ENCODE results near the gene EEIG2.
A peak's percentile ranks its signal among the peaks of the same experiment; 100 is the strongest.

Gene EEIG2

DNA sequence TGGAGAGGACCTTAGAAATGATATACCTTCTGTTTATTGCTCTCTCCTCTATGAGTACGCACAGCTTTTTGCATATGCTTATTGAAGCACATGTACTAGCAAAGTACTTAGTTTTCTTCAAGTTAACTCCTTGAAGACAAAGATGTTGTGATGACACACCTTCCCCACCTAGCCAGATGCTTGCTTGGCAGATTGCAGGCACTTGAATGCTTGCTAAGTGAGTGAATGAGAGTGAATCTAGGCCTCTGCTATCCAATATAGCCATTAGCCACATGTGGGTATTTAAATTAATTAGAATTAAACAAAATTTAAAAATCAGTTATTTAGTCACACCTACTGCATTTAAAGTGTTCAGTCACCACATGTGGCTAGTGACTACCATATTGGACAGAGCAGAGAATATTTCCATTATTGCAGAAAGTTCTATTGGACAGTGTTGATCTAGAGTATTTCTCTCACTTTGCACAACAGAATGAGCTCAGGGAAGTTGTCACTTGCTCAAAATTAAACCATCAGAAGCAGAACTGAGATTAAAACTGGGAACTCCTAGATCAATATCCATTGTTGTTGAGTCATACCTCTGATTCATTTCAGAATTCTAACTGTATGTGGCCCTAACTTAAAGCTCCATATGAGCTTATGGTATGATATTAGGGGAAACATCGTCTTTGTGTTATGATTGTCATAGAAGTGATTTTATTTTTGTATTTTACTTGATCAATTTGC lies 8.6 kb upstream of the EEIG2 start:
- DNase-seq = no peak

DNA sequence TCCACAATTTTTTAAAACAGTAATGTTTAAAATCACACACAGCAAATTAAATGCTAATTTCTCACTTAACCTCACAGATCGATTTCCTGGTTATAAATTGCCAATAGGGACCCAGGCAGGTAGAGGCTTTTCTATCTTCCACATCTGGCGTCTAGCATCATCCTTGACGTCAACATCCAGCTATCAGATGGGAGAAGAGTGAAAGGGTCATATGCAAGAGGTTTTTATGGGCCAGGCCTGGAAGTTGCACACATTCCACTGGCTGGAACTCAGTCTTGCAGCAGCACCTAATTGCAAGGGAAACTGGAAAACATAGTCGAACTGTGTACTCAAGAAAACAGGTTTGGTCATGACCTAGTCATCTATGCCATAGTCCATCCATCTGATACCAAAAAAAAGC lies 6.0 kb upstream of the EEIG2 start:
- DNase-seq = no peak

DNA sequence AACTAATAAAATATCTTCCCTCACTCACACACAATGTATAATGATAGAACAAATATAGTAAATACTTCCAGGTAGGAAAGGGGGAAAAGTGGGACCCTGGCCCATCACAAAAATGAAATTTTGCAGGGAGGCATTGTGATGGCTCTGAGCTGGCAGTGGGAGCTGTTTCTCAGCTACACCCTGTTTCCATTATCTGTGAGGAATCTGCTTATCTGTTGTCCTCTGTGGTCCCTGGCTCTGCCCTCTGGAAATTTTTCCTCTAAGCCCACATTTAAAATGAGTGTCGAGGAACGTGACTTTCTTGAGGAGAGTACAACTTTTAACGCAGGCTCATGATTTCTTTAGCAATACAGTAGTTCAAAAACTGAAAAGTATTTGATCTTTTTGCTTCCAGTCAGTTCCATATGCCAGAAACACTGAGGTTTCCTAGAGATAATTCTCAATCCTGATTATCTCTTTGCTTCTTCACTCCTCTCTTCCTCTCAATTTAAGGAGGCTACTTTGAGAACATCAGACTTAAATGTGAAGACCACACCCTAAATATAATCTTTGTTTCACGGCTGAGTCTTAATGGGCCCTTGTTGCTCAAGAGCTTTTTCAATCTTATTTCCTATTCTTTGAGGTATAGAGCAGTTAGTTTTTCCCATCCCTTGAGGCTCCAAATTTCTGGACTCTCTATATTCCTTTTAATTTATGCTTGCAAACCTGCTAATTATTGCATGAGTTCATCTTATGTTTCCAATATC lies 5.0 kb upstream of the EEIG2 start:
- DNase-seq = no peak

DNA sequence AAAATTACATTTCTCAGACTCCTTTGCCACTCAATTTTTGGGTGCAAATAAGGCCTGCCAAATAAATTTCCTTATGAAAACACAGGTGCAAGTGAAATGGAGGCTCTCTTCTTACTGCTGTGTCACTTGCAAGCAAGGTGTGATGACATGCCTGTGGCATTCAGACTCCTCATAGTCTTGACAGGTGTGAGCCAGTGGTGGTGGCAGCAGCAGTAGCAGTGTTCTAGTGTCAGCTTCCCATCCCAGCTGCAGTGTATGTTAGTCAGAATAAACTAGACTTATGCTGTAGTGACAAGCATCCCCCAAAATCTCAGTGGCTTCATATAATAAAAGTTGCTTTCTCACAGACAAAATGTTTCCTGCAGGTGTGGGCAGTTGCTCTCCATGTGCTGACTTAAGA lies 3.8 kb upstream of the EEIG2 start:
- no peak for DNase-seq

DNA sequence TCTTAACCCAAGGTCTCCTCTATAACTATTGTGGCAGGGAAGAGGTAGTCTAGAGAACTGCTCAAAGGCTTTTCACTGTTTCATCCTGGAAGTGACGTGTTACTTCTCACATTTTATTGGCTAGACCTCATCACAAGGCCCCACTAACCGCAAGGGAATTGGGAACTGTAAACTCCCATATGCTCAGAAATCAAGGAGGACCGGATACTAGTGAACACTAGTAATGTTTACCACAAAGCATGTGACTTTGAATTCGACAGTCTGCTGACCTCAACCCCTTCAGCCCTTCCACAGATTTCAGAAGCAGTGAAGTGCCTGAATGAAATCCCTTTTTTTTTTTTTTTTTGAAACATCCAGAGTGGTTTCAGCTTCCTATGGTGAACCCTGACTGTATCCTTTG lies 3.4 kb upstream of the EEIG2 start:
- DNase-seq = no peak

DNA sequence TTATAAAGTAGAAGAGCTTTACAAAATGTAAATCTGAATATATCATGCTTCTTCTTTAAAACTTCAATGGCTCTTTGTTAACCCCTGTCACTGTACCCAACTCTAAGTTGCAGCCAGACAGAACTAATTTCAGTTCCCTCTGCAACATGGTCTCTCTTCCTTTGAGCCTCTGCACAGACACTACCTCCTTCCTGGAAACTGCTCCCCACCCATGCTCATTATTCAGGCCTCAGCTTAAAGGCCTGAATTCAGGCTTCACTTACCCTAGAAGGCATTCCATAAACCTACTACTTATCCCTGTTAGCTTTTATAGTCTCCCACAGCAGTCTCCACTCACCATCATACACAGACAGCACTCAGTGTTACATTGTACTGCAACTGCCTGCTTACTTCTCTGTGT lies 2.6 kb upstream of the EEIG2 start:
- DNase-seq = no peak

DNA sequence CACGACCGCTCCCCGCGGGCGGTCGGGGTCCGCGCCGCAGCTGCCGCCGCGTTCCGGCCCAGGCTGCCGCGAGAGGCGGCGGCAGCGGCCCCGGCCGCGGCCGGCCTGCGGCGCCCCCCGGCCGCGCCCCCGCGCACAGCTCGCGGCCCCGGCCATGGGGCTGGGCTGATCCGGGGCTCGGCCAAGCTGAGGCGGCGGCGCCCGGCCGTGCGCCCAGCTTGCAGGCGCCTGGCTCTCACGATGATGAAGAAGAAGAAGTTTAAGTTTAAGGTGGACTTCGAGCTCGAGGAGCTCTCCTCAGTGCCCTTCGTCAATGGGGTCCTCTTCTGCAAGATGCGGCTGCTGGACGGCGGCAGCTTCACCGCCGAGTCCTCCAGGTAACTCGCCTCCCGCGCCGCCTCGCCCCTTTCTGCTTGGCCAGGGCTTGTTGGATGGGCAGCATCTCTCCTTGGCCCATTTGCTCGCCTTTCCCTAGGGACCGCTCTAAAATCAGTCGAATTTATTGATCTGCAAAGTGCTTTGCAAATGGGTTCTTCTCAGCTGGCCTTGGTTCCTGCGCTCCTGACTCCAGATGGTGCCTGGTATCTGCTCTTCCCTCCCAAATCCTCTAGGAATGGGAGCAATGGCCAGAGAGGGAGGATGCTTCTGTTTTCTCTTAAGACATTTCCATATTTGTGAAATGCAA lies 431 bp downstream of the EEIG2 start:
- DNase-seq = peak; percentile 46

DNA sequence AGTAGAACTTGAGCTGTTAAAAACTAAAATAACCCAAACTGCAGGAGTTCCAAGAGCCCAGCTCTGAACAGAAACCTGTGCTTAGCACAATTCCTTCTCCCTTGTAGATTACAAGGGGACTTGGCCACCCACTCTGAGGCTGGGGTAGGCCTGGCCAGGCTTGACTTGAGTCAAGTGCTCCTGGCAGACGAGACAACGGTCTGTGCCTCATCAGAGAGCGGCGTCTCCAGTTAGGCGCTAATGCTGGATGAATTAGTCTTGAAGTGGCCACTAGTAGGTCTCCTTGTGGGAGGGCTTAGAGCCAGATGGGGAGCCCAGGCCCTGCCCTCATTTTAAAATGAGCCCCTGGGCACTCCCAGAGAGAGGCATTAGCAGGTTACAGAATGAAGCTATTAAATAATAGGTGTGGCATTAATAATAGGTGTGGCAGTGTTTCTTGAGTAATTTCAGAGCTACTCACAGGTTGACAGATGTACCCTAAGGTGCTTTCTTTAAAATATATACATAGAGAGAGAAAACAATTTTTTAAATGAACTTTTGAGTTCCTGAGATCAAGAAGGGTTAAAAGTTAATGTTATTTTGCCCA lies 1.1 kb downstream of the EEIG2 start:
- DNase-seq = peak; percentile 88

DNA sequence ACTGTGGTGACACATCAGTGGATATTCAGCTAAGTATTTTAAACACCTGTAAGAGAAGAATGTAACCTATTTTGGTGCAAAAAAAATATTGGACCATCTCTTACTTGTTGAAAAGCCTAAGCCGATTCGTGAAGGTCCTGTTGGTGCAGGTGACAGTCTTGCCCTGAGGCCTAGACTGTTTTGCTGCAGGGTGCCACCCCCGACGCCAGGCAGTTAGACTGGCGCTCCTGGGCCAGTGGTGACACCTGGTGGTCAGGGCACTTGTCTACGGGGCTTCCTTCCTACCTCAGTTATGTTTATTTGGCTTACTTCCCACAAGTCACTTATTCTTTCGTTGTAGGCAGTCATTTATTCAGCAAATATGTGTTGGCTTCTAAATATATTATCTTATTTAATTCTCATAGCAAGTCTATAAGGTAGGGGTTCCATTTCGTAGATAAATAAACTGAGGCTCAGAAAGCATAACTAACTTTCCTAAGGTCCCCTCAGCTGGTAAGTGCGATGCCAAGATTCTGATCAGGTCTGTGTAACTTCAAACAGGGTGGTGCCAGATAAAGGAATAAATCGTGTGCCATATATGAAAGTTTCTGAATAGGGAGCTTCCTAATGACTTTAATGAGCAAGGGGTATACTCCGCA lies 1.9 kb downstream of the EEIG2 start:
- DNase-seq = peak; percentile 39

DNA sequence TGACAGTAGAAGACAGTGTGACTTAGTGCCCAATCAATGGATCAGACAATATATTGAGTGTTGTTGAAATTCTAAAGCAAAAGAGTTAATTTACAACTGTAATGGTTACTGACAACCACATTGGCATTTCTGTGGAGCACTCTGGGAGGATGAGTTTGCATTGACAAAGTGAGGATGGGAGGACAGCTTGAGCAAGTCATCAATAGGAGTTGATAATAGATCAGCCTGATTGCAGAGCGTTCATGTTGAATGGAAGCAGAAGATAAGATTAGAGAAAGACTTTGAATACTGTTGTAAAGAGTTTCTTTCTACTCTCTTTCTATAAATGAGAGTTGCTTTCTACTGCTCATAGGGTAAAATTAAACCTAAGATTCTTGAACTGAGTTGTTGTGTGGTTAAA lies 3.9 kb downstream of the EEIG2 start:
- DNase-seq = no peak

DNA sequence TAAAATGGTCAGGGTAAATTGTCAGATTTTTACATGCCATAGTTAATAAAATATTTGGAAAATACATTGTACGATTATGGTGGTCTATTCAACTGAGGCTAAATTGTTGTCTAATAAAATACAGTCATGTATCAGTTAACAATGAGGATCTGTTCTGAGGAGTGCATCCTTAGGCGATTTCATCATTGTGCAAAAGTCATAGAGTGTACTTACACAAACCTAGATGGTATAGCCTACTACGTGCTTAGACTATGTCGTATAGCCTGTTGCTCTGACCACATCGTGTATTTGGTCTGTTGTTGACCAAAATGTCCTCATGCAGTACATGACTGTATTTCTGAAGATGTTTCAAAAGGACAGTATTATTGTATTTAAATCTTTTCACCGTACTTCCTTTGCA lies 5.2 kb downstream of the EEIG2 start:
- DNase-seq = no peak

DNA sequence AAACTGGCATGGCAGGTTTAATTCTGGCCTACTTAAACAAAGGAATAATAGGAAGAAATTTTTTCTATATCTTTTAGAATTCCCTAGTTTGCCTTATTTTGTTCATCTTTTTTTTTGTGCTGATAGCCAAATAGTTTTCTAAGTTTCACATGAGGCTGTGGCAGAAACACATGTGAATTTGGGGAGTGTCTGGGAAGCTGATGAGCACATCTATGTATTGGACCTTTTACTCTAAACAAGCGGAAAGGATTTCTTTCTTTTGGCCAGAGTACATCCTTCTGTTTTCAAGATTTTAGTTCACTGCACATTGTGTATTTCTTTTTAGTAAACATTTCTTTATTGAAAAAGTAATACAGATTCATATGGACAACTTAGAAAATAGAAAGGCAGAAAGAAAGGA lies 5.6 kb downstream of the EEIG2 start:
- DNase-seq = no peak

DNA sequence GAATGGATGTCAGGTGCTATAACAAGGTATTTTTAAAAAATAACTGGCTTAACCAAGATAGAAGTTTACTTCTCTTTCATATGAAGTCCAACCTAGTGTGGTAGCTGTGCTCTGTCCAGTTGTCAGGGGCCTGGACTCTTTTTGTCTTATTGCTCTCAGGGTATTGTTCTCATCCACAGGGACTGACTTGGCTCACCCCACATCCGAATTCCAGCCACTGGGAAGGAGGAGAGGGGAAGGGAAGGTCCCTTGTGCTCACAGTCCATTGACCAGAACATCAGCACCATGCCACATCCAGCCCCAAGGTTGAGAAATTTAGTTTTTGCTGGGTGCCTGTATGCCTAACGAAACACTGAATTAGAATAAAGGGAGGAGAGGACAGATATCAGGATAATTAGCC lies 8.7 kb downstream of the EEIG2 start:
- DNase-seq = no peak

DNA sequence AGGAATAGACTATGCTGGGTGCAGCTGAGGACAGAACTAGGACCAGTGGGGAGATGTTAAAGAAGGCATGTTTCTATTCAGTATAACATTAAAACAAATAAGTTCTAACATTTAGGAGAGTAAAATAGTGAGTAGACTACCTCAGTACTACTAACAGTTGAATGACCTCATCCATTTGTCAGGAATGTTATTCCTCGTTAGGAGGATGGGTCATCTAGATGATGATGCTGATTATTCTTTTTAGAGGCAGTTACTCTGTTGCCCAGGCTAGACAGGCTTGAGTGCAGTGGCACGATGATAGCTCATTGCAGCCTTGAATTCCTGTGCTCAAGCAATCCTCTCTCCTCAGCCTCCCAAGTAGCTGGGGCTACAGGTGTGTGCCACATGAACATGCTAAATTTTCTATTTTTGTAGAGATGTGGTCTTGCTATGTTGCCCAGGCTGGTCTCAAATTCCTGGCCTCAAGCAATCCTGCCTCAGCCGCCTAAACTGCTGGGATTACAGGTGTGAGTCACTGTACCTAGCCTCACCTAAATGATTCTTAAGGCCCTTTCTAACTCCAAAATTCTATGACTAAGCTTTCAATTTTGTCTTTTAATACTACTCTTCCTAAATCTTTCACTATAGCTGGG lies 9.3 kb downstream of the EEIG2 start:
- DNase-seq = no peak

DNA sequence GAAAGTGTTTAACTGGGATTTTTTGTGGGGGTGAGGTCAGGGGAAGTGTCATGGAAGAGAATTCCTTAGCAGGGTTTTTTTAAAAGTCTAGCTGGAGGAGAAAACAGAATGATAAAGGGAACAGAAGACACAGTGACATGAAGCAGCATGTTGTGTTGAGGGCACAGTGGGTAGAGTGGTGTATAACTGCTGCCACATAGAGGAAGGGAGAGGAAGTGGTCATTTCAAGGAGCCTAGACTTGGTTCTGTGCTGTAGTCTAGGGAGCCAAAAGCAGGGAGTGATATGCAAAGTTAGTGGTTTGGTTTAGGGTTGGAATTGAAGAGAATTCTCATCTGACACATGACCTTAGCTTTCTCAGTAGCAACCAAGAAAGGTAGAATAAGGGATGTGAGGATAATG lies 10.2 kb downstream of the EEIG2 start:
- DNase-seq = no peak

DNA sequence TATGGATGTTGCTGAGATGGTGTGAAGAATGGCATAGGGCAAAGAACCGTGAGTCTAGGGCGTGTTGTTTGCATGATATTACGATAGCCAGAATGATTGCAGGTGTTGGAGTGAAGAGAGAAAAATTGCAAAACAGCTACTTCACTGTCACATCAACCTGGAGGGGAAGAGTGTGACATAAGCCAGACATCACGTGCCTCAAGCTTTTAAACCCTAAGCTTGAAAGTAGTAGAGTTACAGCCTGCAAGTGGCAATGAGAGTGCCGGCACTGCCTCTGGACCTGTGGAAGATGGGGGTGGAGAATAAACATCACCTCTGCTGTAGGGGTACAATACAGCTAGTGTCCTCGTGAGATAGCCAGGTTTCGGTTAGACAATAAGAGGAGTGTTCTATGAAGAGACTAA lies 11.1 kb downstream of the EEIG2 start:
- DNase-seq = no peak

DNA sequence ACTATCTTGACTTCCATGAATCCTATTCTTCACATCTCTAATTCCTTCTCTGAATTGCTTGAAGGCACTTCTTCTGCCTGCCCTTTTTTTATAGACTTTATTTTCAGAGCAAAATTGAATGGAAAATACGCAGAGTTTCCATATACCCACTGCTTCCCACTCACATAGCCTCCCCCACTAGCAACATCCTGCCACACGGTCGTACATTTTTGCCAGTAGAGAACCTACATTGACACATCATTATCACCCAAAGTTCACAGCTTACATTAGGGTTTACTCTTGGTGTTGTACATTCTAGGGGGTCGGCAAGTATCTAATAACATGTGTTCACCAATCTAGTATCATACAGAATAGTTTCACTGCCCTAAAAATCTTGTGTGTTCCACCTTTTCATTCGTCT lies 12.3 kb downstream of the EEIG2 start:
- no peak for DNase-seq

DNA sequence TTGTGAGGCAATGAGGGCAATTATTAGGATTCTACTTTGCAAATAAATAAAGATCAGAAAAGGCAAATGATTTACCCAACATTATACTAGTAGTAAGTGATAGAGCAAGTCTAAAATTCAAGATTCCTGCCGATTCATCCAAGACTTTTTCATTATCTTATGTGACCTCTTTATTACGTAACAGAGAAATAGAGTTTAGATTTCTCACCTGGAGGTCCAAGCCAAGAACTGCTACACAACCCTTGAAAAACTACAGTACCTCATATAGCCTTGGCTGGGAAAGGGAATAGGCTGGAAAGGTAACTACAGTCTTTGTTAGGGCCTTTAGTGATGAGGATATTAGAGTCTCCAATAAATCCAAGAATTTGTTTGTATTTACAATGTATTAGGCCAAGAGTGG lies 13.3 kb downstream of the EEIG2 start:
- DNase-seq = no peak

DNA sequence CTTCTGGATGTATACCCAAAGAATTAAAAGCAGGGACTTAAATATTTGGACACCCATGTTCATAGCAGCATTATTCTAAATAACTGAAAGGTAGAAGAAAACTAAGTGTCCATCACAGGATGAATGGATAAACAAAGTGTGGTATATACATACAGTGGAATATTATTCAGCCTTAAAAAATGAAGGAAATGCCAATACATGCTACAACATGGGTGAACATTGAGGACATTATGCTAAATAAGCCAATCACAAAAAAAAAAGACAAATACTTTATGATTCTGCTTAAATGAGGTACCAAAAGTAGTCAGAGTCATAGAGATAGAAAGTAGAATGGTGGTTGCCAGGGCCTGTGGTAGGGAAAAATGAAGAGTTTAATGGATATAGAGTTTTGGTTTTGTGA lies 14.1 kb downstream of the EEIG2 start:
- DNase-seq = no peak

DNA sequence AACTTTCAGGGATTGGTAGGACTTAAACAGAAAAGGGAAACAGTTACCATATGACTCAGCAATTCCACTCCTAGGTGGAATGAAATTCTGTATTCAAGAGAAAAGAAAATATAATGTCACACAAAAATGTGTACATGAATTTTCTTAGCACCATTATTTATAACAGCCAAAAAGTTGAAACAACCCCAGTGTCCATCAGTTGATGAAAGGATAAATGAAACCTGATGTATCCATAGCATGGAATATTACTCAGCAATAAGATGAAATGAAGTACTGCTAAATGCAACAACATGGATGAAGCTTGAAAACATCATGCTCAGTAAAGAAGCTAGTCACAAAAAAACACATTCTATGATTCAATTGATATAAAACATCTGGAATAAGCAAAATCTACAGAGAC lies 15.5 kb downstream of the EEIG2 start:
- DNase-seq = no peak

DNA sequence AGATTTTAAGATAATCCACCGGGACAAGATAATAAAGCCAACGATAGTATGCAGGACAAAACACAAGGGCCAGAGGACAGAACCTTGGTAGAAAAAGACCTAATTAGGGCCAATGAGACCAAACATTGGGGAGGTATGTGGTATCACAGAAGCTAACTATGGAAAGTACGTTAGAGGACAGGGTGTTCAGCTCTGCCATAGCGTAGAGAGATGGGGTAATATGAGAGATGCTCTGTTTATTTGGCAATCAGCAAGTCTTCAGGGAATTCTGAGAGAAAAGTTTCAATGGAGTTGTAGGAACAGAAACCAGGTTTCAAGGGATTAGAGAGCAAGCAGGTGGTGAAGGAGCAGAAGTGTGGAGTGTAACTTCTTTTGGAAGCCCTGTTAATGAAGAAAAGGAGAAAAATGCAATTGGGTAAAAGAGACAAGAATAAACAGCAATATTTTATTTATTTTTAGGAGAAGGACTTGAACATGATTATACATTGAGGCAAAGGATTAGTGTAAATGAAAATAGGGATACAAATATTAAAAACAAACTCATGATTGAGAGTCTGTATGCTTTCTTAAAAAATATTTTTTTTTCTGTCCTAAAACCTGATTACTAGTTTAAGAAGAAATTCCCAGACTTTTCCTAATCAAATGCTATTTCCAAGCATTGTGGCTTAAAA lies 24.0 kb downstream of the EEIG2 start:
- DNase-seq = no peak

DNA sequence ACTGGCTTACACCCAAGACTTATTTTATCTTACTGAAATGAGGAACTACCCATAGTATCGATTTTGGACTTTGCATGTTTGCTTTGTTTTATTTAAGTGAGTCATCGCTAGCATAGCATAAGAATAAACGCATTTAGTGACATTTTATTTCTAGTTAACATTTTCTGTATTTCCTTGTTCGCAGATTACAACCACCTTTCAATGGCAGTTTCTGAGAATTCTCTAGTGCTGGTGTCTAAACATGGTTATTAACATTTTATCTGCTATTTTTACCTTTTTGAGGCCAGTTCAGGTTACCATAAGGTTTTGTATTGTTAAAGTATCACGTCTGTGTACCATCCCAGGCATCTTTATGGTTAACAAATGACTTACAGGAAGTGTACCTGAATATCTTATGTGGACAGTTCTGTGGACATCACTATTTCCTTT lies 24.5 kb downstream of the EEIG2 start:
- no peak for DNase-seq
